T1000 (cell line): Measurements from ENCODE around the gene ELP4.
"Not testable (repeated sequence)": the region's sequence is repeated elsewhere in the genome, so short reads cannot be mapped to it uniquely, and the experiment has no call there.

Experiments used
- DNase-seq: peaks from one replicate; lab custom pipeline; 2025; ENCODE audit warnings: mixed read lengths; lab: John Stamatoyannopoulos, UW

The ELP4 gene

DNA sequence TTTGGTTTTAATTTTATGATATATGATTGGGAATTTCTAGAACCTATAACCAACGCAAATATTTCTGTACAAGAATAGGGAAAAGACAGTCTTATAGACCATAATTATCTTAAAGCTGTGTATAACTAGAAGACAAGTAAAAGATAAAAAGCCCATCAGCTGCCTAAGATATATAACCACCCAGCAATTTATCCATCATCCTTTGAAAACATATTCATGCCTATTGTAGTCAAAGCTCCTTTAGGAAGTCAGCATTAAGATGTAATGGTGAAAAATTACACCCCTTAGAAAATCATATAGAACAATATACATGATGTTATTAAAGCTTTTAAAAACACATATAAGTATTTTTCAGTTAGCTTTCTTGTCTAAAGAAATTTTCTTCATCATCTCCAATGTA is 46.4 kb downstream of the ELP4 start:
- no peak for DNase-seq

DNA sequence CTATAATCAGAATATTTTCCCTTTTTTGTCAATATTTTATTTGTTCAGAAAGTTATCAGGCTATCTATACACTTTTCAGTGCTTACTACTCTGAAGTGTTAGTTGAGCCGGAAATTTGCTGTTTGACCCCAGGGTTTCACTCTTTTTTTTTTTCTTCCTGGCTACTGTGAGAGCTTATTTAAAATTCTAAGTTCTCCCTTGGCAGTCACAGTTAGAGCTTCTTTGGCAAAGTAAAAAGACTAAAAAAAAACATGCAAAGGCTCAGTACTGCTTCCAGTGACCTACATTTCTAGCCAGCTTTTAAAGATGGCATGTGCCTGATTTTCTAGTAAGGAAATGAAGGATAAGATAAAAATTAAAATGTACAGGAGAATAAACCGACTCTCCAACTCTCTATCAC is 48.4 kb downstream of the ELP4 start:
- DNase-seq, result no peak

GRCh38 chr11:31560842-31561476 is 51.4 kb downstream of the ELP4 start:
- no peak for DNase-seq

- DNase-seq, result not testable (repeated sequence)
These were observed 55.0 kb downstream of the ELP4 start for GRCh38 chr11:31564517-31564916.

DNA sequence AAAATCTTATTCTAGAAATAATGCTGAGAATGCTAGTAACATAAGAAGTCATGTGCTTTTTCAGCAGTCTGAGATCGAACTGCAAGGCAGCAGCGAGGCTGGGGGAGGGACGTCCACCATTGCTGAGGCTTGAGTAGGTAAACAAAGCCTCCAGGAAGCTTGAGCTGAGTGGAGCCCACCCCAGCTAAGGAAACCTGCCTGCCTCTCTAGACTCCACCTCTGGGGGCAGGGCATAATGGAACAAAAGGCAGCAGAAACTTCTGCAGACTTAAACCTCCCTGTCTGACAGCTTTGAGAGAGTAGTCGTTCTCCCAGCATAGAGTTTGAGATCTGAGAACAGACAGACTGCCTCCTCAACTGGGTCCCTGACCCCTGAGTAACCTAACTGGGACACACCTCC is 64.6 kb downstream of the ELP4 start:
- DNase-seq, result not testable (repeated sequence)

- DNase-seq, result not testable (repeated sequence)
These were observed 66.2 kb downstream of the ELP4 start for GRCh38 chr11:31575764-31576163.

- not testable (repeated sequence) for DNase-seq
These were observed 69.8 kb downstream of the ELP4 start for GRCh38 chr11:31579412-31579811.

GRCh38 chr11:31582697-31583096 is 73.1 kb downstream of the ELP4 start:
- DNase-seq, result no peak

DNA sequence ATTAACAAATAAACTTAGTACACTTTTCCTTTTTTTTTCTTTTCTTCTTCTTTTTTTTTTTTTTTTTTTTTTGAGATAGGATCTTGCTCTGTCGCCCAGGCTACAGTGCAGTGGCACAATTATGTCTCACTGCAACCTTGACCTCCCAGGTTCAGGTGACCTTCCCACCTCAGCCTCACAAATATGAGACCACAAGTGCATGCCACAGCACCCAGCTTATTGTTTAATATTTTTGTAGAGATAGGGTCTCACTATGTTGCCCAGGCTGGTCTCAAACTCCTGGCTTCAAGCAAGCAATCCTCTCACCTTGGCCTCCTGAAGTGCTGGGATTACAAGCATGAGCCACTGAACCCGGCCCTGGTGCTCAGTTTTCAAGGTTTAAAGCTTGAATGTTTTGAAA is 88.9 kb downstream of the ELP4 start:
- no peak for DNase-seq

- DNase-seq, result no peak
These were observed 92.2 kb downstream of the ELP4 start for GRCh38 chr11:31601635-31602282.

GRCh38 chr11:31606893-31607292 is 97.3 kb downstream of the ELP4 start:
- no peak for DNase-seq

- DNase-seq, result no peak
These were observed 98.3 kb downstream of the ELP4 start for GRCh38 chr11:31607914-31608313.

- DNase-seq, result no peak
These were observed 99.4 kb downstream of the ELP4 start for GRCh38 chr11:31608995-31609394.

DNA sequence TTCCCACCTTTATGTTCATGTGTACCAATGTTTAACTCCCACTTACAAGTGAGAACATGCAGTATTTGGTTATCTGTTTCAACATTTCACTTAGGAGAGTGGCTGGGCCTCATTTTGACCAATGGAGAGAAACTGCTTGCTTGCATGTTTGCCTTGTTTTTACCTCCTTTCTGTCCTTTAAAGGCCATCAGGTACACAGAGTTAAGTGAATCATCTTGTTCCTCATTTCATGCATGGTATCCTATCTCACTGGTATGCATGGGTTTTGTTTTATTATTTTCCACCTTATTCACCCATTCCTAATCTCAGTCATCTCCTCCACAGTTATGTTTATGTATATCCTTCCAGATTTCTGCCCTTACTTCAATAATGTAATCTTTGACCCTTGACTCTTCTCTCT is 101.0 kb downstream of the ELP4 start:
- DNase-seq, result no peak

- no peak for DNase-seq
These were observed 107.7 kb downstream of the ELP4 start for GRCh38 chr11:31617246-31617645.

DNA sequence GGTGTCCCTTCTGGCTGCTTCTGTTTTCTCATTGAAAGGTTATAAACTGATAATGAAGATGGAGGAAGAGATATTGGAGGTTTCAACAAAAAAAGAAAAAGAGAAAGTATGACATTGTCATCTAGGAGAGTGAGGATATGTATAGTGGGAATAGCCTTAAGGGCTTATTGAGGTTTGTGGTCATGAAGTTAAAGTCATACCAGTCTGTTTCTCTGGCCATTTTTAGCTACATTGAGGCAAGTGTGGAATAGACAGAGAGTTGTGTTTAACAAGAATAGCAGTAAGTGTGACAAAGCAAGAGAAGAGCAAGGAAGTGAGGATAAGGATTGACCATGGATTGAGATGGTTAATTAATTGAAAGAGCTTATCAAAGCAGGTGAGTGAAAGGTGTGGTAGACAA is 110.4 kb downstream of the ELP4 start:
- DNase-seq, result no peak

GRCh38 chr11:31620434-31620833 is 110.9 kb downstream of the ELP4 start:
- no peak for DNase-seq

DNA sequence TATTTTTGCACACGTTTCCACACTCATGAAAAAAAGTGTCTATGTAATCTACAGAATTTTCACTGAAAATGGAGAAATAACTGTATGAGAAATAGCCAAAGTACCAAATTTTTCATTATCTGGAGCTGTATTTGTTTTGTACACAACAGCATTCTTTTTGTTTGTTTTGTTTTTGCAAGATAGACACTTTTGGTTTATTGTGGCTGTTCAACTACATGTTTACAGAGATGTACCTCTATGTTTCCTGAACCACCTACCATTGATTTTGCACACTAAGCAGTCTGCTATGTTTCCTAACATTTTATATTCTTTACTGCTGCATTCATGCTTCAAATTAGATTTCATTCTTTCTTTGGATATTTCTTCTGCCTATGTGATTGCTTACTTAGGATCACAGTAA is 116.3 kb downstream of the ELP4 start:
- no peak for DNase-seq

GRCh38 chr11:31628111-31628510 is 118.5 kb downstream of the ELP4 start:
- no peak for DNase-seq

DNA sequence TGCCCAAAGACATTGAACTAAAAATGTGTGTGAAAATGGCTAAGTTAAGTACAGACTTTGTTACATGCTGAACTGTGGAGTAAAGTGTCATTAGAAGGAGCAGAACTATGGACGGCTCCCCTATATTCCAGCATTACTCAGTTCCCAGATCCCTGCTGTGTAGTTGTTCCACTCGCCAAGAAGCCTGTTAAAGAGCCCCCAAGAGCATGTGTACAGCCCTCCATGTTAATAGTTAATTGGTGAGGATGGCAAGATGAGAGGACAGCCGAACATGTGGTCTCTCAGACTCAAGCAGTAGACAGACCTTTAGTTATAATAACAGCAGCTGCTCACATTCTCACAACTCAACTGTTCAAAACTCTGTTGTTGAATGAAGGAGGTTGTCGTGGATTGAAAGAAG is 127.4 kb downstream of the ELP4 start:
- no peak for DNase-seq

DNA sequence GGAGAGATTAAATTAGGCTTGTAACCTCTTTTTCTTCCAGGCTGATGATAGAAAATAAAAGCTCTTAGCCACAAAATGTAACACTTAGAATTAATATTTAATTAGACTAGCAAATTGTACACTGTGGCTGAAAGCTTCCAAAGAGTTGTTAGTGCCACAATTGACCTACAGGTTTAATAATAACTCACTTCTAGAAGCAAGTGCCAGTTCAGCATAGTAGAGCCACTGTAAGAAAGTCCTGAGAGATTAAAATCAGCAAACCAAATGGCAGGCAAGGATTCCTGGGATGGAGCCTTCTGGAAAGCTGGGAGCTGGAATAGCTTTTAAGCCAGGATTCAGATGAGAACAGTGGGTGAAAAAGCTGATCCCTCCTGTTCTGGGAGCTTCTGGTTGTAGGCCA is 131.0 kb downstream of the ELP4 start:
- no peak for DNase-seq

GRCh38 chr11:31641477-31642062 is 132.0 kb downstream of the ELP4 start:
- no peak for DNase-seq

DNA sequence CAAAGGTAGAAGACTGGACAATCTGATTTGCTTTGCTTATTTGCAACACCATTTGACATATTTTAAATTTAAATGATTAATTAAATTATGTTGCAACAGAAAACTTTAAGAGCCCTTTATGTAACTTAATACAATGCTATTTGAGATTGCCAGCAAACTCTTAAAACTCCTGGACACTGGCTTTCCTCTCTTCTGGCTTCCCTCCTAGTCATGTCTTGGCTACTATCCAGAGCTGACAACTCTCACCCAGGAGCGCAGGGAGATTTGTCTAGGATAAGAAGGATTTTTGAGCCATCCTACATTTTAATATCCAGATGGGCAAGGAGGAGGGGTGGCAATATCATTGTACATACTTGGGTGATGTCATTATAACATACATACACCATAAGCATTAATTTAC is 134.3 kb downstream of the ELP4 start:
- no peak for DNase-seq

DNA sequence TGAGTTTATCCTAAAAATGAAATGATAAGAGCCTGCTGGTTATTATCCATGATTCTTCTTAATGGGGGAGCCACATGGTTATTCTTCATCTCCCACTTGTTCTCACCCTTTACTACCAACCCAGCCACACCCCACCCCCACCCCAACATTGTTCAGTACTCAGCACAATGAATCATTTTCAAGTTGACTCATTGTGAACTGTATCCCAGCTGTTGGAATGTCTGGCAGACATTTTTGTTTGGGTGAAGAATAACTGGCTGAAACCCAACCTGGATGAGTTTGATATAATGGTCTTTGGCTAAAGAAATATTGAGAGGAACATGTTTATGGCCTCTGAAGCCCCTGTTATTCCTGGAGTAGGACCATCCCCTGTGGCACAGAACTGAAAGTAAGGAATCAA is 136.2 kb downstream of the ELP4 start:
- no peak for DNase-seq
